Osteoblast (primary cell): ENCODE measurements around the gene XYLT1. TPM values are rescaled to one million over a fixed set of nuclear protein-coding genes. Genes with fewer than 3 reads are reported as not detected.

Source experiments
- DNase-seq: peaks from one replicate; pipeline ENCODE4 v3.0.0; 2011; ENCODE audit warnings: low spot score, mixed read lengths; ENCODE audit not compliant: insufficient read length; ENCODE audit errors: missing footprints
- H2AFZ ChIP-seq: 2 replicates; pipeline ENCODE4 v1.6.0; 2011; ENCODE audit warnings: mild to moderate bottlenecking, low read length
- H3K27ac ChIP-seq: 2 replicates; pipeline ENCODE4 v1.5.1; 2011; ENCODE audit warnings: mild to moderate bottlenecking, low read depth, low read length, moderate library complexity
- H3K27me3 ChIP-seq: 2 replicates; pipeline ENCODE4 v1.6.0; 2012; ENCODE audit warnings: mild to moderate bottlenecking, control low read depth, inconsistent platforms, low read length, moderate library complexity; ENCODE audit not compliant: insufficient read depth
- H3K36me3 ChIP-seq: 2 replicates; pipeline ENCODE4 v1.5.1; 2011; ENCODE audit warnings: mild to moderate bottlenecking, low read length, control low read depth, moderate library complexity; ENCODE audit not compliant: insufficient read depth
- H3K4me1 ChIP-seq: 2 replicates; pipeline ENCODE4 v1.5.1; 2011; ENCODE audit warnings: mild to moderate bottlenecking, low read length, control low read depth, moderate library complexity; ENCODE audit not compliant: insufficient read depth
- H3K4me2 ChIP-seq: 2 replicates; pipeline ENCODE4 v1.6.0; 2011; ENCODE audit warnings: mild to moderate bottlenecking, low read length; ENCODE audit not compliant: insufficient read depth
- H3K4me3 ChIP-seq: fragments of 200-600 bp; sonication (generic); 3 replicates; pipeline ENCODE4 v1.5.1; 2012; ENCODE audit warnings: mild to moderate bottlenecking, low read length, inconsistent platforms; ENCODE audit not compliant: insufficient read depth
- H3K79me2 ChIP-seq: 2 replicates; pipeline ENCODE4 v1.6.0; 2012; ENCODE audit warnings: mild to moderate bottlenecking, low read length, control low read depth, inconsistent platforms; ENCODE audit not compliant: insufficient read depth
- H3K9me3 ChIP-seq: 2 replicates; pipeline ENCODE4 v1.5.1; 2011; ENCODE audit warnings: low read depth, low read length, control low read depth
- H4K20me1 ChIP-seq: 2 replicates; pipeline ENCODE4 v1.6.0; 2012; ENCODE audit warnings: mild to moderate bottlenecking, low read length, control low read depth; ENCODE audit not compliant: insufficient read depth
- CTCF ChIP-seq: IDR thresholded peaks from 2 replicates; pipeline ENCODE4 v1.5.1; 2011; ENCODE audit warnings: mild to moderate bottlenecking, low read depth, low read length, moderate library complexity; ENCODE audit errors: extremely low read depth
- total RNA-seq: library from RNA; depleted of rRNA; stranded (reverse); fragments of >200 nt; gene quantifications from 2 replicates; pipeline ENCODE4 v1.2.3, GENCODE V29; 2012

Gene XYLT1
- total RNA-seq, 1 donor, result 43.4 TPM

- H3K9me3 ChIP-seq, result no peaks in the 10 kb centered on the region
- no peak overlapping the region for H3K4me2 ChIP-seq
- H3K27me3 ChIP-seq, result no peaks in the 10 kb centered on the region
- H3K27ac ChIP-seq, result no peak overlapping the region
- H4K20me1 ChIP-seq, result peaks cover 33% of the 10 kb centered on the region
- peaks cover 8% of the 10 kb centered on the region for H3K4me1 ChIP-seq
- no peak for DNase-seq
- no peak overlapping the region for H3K4me3 ChIP-seq
- no peaks in the 10 kb centered on the region for H3K36me3 ChIP-seq
- peaks cover 73% of the 10 kb centered on the region for H3K79me2 ChIP-seq
- no peak for TF ChIP-seq CTCF
- no peak overlapping the region for H2AFZ ChIP-seq
These were observed 10.7 kb downstream of the XYLT1 start for GRCh38 chr16:17459903-17460521.

- TF ChIP-seq CTCF, result no peak
- Histone ChIP-seq H3K79me2 (peaks cover 66% of the 10 kb centered on the region), H3K4me1 (peaks cover 8% of the 10 kb centered on the region), H3K4me2 (no peak overlapping the region), H2AFZ (no peak overlapping the region), H3K27me3 (no peaks in the 10 kb centered on the region), H3K36me3 (no peaks in the 10 kb centered on the region), H4K20me1 (peaks cover 28% of the 10 kb centered on the region), H3K27ac (no peak overlapping the region), H3K9me3 (no peaks in the 10 kb centered on the region), H3K4me3 (no peak overlapping the region)
- DNase-seq, result no peak
These were observed 12.8 kb downstream of the XYLT1 start for GRCh38 chr16:17457997-17458396.

GRCh38 chr16:17457513-17457912 lies 13.2 kb downstream of the XYLT1 start:
- Histone ChIP-seq H3K9me3 (no peaks in the 10 kb centered on the region), H3K27ac (no peak overlapping the region), H3K27me3 (no peaks in the 10 kb centered on the region), H3K4me1 (peaks cover 8% of the 10 kb centered on the region), H3K4me3 (no peak overlapping the region), H3K36me3 (no peaks in the 10 kb centered on the region), H3K4me2 (no peak overlapping the region), H4K20me1 (peaks cover 28% of the 10 kb centered on the region), H2AFZ (no peak overlapping the region), H3K79me2 (peaks cover 61% of the 10 kb centered on the region)
- DNase-seq, result no peak
- no peak for TF ChIP-seq CTCF

GRCh38 chr16:17454162-17454730 lies 16.5 kb downstream of the XYLT1 start:
- Histone ChIP-seq H3K79me2 (peaks cover 44% of the 10 kb centered on the region), H3K4me1 (no peaks in the 10 kb centered on the region), H4K20me1 (peaks cover 5% of the 10 kb centered on the region)

More at GRCh38 chr16:17454162-17454730, 16.5 kb downstream of the XYLT1 start:
- Histone ChIP-seq H2AFZ (no peak overlapping the region), H3K4me3 (no peak overlapping the region), H3K36me3 (no peaks in the 10 kb centered on the region), H3K27me3 (no peaks in the 10 kb centered on the region), H3K4me2 (no peak overlapping the region), H3K27ac (no peak overlapping the region), H3K9me3 (no peaks in the 10 kb centered on the region)
- TF ChIP-seq CTCF, result no peak
- no peak for DNase-seq
